Right lung (tissue), 10 donors: Measurements from ENCODE around the gene OR4D9. TPM values are rescaled to one million over a fixed set of nuclear protein-coding genes. Genes with fewer than 3 reads are reported as not detected.
A peak's percentile ranks its signal among the peaks of the same experiment; 100 is the strongest.
"Not testable (repeated sequence)": the region's sequence is repeated elsewhere in the genome, so short reads cannot be mapped to it uniquely, and the experiment has no call there.

Experiments used
- DNase-seq, 2 donors: peaks; one replicate each; pipeline ENCODE4 v3.0.0-alpha.2; 2013
- long read RNA-seq, 8 donors: transcript quantifications; one replicate each; lab custom pipeline, GENCODE V29; 2026
- polyA plus RNA-seq, 5 donors: library from polyadenylated mRNA; unstranded; fragments of 120-200 nt; gene quantifications; one replicate each; pipeline versions ENCODE4 v1.2.1 to v1.2.3, GENCODE V29; 2013; ENCODE audit warnings: inconsistent platforms in 1 of 5, low replicate concordance in 1 of 5; ENCODE audit not compliant: insufficient read length in 5 of 5, insufficient read depth in 1 of 5

The OR4D9 gene
- polyA plus RNA-seq: under 1 TPM; 0.03 to 0.09 (median 0.06) TPM
- long read RNA-seq, donor 1: 0 reads
- long read RNA-seq, donor 2: 0 reads
- long read RNA-seq, donor 3: 0 reads
- long read RNA-seq, donor 4: 0 reads
- long read RNA-seq, donor 5: 0 reads
- long read RNA-seq, donor 6: 0 reads
- long read RNA-seq, donor 7: 0 reads
- long read RNA-seq, donor 8: 0 reads

DNA sequence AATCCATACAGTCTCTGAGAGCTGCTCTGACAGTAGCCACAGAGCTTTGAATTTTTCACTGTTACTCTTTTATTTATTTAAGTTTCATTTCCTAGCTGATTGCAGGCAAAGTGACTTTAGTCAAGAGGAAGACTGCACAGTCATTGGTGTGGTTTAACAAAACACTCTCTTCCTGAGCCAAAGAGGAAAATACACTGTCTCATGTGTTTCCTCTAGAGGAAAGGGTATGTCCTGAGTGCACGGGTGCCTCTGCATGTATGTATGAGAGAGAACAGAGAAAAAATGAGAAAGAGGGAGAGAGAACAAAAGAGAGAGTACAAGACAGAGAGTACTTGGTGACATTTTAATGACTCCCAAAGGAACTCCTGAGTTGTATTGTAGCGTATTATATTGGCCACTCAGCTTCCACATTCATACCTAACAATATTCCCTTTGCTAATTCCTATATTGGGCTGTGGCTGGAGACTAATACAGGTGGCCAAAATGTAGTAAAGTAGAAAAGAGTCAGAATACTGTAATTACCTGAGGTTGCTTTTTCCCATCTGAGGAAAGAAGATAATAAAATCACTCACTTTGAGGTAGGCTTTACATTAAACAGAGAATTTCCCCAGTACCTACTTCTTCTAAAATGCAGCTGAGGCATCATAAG is at the start of gene OR4D9:
Gene OR4D9, plus strand, starts transcription at position 599 of the 649 bp plus-strand sequence. CDS start 3,374 bp downstream, outside the sequence.
- peak; percentile 1 to 17 for DNase-seq

DNA sequence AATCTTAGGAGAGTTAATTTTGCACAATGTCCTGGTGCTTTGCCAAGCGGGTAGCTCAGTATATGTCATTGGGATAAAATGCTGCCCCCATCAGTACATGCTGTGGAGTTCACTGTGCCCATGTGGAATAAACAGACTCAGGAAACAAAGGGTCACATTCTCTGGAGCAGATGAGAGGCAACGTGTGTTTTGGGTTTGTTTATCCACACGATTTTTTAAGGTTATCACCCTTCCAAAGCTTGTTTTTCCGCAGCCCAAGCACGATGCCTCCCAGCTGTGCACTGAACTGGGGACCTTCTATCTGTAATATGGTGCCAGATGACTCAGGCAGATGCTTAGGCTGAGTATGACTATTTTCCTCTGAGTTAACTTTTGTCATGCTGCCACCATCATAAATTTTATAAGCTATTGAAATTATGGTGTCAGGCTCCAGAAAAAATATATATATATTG is 48.1 kb upstream of the OR4D9 start:
- peak in 1 of 2 donors; percentile 12 for DNase-seq

DNA sequence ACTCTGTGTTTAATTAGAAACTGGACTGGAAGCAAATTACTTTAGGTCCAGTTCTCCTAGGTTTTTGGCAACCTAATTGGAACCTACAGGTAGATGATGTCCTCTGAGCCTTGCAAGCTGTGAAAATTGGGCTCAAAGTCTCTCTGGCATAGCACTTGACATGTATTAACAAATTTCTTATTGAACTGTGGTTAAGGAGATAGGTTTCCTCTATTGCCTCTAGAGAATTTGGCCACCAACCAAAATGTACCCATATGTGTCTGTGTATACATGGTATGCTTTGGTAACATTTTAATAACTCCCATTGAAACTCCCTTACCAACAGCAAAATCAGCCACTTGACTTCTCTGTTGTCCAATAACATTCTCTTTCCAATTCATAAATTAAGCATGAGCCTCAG is 38.3 kb upstream of the OR4D9 start, which contains the start of gene OR4D10:
Gene OR4D10, plus strand, starts transcription at position 301 of the 400 bp plus-strand sequence. CDS start 4,115 bp downstream, outside the sequence.
- DNase-seq: no peak

DNA sequence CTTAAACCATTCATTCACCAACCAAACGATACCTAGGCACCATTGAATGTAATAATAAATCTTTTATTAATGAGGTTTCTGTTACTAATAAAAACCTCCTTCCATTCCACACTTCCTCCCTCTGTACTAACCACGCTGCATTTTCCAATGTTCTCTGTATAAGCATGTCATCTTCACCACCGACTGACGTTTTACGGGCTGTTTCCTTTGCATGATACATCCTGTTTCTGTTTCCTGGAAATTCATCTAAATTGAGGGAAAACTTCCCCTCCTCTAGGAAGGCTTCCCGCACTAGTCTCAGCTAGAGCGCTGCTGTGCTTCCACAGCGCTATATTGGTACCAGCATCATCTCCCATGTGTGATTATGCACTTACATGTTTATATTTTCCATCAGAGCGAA is 36.2 kb upstream of the OR4D9 start:
- DNase-seq: no peak

DNA sequence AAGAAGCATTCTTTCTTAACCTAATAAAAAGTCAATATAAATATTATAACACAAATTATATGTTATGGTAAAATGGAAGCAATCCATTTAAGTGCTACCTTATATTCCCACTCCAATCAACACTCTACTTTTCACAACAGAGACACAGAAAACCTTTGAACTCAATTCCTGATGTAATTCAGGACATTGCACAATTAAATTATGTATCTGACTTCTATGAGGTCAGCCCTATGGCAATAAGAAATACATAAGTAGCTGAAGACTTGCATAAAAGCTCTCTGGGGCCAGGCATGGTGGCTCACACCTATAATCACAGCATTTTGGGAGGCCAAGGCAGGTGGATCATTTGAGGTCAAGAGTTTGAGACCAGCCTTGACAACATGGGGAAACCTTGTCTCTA is 31.4 kb upstream of the OR4D9 start:
- DNase-seq: no peak

DNA sequence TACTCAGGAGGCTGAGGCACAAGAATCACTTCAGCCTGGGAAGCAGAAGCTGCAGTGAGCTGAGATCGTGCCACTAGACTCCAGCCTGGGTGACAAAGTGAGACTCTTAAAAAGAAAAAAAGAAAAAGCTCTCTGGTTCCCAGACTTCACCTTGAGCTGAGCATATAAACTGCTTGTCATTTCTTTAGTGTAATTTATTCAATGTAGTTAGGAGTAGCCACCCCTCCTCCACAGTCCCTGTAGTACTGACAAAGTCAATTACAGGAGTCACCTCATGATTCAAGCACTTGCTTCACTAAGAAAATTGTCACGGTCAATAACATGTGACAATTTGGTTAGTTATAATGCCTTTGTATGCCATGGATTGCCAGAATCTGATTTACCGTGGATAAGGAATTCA is 31.0 kb upstream of the OR4D9 start:
- DNase-seq: no peak

DNA sequence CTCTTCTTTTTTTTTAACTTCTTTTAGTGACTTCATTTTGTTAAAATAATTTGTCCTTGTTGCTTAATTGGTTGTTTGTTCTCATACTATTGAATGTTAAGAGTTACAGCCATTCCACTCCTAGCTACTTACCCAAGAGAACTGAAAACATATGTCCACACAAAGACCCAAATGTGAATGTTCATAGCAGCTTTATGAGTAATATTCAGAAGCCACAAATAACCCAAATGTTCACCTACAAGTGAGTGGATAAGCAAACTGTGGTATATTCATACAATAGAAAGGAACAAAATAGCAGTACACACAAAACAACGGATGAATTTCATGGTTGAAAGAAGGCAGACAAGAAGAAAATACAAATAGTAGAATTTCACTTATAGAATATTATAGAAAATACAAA is 9.4 kb upstream of the OR4D9 start:
- DNase-seq: no peak

DNA sequence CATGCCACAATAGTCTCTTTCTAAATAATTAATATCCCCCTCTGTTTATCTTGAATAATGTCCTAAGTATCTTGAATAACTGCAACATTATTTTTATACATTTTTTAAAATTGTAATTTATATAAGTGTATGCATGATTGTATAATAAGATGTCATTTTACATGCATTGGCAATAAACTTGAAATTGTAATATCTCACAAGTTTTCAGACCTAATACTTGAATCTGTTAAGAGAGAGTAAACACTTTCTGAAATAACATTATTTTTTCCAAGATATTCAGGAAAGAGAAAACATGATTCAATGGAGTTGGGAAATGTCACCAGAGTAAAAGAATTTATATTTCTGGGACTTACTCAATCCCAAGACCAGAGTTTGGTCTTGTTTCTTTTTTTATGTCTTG is 8.1 kb upstream of the OR4D9 start, which contains the start of gene OR4D11:
Gene OR4D11, plus strand, starts transcription at position 301 of the 400 bp plus-strand sequence. Its CDS starts 0 bp downstream, at position 301.
- DNase-seq: no peak

DNA sequence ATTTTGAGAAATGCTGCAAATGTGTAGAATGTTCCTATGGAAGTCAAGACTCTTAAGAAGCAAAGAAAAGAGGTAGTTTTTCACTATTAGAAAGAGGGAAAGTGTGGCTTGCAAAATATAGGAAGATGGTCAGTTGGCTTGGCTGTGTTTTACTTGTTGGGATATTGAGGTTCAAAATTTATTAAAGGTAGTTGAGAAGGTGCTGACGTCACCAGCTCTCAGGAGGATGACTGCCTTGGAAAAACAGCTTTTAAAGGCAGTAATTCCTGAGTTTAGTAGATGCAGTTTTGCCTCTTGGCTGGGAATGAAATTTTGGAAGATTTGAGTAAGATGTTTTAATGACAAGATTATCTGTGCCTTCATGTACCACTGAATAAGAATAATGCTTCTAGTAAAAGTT is 336 bp downstream of the OR4D9 start:
- DNase-seq: no peak

DNA sequence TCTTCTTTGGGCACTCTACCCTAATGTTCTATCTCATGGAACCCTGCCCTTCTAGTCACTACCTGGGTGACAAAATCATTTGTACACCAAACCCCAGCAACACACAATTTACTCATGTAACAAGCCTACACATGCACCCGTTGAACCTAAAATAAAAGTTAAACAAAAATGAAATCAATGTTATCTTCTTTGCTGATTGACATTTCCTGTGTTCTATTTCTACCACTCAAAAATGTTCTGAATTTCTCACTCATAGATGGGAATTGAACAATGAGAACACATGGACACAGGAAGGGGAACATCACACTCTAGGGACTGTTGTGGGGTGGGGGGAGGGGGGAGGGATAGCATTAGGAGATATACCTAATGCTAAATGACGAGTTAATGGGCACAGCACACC is 8.8 kb downstream of the OR4D9 start:
- DNase-seq: not testable (repeated sequence)

DNA sequence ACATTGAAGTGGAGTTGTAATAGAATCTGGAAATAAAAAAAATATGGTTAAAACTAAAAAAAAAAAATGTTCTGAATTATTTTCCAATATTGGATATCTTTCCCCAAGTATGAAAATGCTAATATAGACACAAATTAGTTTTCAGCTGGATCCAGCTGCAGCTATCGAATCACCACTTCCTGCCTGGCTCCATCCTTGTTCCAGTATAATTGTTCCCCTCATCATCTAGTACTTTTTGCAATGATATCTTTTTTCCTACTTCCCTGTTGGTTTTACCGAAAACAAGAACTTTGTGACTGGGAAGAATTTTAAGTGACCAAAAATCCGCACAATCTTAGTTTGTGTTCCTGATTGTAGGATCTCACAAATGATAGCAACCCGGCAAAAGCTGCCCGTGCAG is 9.4 kb downstream of the OR4D9 start:
- no peak for DNase-seq

DNA sequence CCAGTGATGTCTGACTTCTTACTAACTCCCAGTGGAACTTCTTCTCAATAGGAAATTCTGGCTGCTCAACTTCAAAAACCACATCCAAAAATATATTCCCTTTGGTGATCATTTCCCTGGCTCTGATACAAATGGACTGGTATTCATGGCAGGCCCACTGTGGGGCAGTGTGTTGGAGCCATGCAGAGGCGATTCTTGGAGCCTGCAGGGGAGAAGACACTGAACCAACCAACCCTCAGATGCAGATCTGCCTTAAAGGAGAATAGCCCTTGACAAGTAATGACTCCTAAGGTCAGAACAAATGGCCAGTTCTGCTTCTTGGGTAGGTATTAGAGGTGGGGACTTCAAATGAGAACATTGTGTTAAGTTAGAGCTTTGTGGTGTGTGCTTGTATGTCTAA is 12.2 kb downstream of the OR4D9 start:
- no peak for DNase-seq

DNA sequence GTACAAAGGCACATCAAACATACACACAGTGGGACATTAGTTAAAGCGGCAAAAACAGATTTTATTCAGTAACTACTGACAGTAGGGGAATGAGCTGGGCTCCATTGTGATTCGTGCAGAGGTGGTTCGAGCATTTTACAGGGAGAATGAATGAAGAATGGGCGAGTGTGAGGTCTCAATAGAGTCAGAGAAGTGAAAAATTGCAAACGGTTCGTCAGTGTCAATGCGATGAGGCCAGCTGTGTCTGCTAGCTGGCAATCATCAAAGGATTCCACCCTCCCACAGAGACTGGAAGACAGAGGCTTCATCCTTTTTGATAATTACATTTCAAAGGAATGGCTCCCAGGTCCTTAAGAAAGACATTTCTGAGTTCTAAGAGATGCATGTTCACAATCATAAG is 17.4 kb downstream of the OR4D9 start:
- DNase-seq: no peak

DNA sequence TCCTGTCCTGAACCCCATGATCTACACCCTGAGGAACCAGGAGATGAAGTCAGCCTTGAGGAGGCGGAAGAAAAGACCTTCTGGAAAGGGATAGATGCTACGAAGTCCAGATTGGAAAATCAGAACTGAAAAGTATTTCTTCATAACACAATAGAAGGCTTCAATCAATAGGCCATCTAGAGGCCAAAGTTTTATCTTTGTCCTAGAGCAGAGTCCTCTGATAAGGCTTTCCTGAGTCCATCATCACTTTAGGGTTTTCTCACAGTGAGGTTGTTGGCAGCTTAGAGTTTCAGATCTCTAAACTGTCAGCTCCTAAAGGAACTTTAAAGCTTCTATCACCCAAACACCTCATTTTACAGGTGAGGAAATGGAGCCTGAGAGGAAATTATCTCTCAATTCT is 21.3 kb downstream of the OR4D9 start:
- no peak for DNase-seq

DNA sequence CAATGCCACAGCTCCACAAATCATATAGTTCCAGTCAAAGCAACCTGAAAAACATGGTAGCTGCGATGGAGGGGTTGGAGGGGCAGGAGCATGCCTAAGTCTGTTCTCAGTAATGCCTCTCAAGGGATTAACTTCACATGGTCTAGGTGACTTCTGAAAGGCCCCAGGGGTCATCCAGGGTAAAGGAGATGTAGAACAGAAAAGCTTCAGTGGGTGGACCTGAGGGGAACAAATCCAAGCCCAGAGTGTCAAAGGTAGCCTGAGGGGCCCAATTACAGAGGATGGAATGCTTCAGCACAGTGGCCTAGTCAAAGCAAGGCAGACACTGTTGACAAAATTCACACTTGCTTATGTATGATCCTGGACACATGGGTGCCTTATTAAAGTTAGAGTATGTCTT is 23.3 kb downstream of the OR4D9 start:
- DNase-seq: no peak

DNA sequence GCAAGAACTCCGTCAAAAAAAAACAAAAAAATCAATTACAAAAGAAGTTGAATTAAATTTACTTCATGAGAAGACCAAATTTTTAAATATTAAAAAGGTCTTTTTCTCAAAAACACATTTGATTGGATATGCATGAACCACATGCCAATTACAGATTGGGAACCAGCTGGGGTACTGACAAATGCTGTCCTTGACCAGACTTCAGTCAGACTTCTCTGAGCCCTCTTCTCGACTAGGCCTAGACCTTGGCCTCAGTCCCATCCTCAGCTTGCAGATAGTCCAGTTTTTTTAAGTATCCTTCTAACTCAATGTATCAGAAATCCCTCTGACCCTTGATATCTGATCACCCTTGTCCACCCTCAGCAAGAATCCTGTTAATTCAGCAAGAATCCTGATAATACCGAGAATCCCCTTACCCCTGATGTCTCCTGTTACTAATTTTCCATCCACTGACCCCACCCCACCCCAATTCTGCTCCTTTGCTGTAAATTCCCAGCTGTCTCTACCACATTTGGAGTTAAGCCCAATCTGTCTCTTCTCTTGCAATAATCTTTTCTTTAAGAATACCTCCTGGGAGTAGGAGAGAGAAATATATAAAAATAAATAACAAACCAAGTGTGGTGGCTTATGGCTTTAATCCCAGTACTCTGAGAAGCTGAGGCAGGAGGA is 30.9 kb downstream of the OR4D9 start:
- DNase-seq: no peak

DNA sequence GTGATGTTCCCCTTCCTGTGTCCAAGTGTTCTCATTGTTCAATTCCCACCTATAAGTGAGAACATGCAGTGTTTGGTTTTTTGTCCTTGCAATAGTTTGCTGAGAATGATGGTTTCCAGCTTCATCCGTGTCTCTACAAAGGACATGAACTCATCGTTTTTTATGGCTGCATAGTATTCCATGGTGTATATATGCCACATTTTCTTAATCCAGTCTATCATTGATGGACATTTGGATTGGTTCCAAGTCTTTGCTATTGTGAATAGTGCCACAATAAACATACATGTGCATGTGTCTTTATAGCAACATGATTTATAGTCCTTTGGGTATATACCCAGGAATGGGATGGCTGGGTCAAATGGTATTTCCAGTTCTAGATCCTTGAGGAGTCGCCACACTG is 32.4 kb downstream of the OR4D9 start:
- DNase-seq: not testable (repeated sequence)

DNA sequence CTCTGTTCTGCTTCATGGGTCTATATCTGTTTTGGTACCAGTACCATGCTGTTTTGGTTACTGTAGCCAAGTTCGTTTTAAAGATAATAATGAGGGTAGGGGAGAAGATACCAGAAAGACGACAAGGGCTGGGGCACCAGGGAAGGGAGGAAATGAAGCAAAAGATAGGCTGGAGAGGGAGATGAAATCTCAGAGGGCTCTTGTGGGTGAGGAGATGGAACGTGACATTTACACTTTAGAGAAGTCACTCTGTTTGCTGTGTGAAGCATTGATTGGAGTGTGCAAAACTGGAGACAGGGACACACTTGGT is 33.5 kb downstream of the OR4D9 start:
- DNase-seq: no peak

DNA sequence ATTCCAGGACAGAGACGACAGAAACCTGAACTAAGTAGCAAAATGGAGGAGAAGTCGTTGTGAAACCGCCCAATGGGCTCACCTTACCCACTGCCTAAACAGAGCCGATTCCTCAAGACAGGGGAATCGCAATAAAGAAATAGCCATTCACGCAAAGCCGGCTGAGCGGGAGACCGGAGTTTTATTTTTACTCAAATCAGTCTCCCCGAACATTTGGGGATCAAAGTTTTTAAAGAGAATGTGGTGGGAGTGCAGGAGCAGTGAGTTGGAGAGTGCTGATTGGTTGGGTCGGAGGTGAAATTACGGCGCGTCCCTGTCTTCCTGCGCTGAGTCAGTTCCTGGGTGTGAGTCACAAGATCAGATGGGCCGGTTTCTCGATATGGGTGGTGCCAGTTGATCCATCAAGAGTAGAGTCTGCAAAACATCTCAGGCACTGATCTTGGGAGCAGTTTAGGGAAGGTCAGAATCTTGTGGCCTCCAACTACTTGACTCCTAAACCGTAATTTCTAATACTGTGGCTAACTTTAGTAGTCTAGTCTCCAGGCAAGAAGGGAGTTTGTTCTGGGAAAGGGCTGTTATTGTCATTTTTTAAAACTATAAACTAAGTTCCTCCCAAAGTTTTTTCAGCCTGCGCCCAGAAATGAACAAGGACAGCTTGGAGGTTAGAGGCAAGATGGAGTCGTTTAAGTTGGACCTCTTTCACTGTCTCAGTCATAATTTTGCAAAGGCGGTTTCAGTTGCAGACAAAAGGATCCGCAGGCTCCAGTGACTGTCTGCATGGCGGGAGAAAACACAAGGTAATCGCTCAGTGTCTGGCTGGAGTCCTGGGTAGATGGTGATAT is 34.1 kb downstream of the OR4D9 start:
- DNase-seq: no peak

DNA sequence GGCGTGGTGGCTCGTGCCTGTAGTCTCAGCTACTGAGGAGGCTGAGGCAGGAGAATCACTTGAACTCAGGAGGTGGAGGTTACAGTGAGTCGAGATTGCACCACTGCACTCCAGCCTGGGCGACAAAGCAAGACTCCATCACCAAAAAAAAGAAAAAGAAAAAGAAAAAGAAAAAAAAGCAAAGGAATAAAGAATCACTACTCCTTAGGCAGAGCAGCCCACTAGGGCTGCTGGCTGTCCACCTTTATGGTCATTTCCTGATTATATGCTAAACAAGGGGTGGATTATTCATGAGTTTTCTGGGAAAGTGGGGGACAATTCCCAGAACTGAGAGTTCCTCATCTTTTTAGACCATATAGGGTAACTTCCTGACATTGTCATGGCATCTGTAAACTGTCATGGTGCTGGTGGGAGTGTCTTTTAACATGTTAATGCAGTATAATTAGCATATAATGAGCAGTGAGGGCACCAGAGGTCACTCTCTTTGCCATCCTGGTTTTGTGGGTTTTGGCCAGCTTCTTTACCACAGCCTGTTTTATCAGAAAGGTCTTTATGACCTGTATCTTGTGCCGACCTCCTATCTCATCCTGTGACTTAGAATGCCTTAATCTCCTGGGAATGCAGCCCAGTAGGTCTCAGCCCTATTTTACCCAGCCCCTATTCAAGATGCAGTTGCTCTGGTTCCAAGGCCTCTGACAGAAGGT is 36.4 kb downstream of the OR4D9 start:
- not testable (repeated sequence) for DNase-seq

DNA sequence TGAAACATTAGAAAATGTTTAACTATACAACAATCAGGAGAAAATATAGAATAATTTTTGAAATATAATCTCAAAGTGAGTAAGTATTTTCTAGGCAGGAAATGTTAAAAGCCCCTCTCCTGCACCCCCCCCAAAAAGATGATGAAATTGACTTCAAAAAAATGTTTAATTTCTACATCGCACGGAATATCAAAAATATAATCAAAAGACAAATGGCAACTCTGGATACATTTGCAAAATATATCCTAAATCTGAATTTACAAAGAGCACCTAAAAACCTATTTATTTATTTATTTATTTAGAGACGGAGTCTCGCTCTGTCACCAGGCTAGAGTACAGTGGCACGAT is 36.9 kb downstream of the OR4D9 start:
- DNase-seq: no peak
